Panc1 (cell line): ENCODE data around the gene WDR82.

Experiments
- CTCF ChIP-seq: fragments of 450-650 bp; IDR thresholded peaks from 2 replicates; pipeline ENCODE4 v1.5.1; 2017; ENCODE audit warnings: mild to moderate bottlenecking
- POLR2AphosphoS5 ChIP-seq: IDR thresholded peaks from 2 replicates; pipeline ENCODE4 v1.6.1; 2012; ENCODE audit warnings: mild to moderate bottlenecking, low read depth, low read length, moderate library complexity

- no peak for TF ChIP-seq CTCF
- TF ChIP-seq POLR2AphosphoS5 = 0 out of 2 replicates have a peak, but pooled peaks have one; percentile 13
Measured at GRCh38 chr3:52250122-52250521, 28.3 kb downstream of the WDR82 start.
